Right kidney (tissue), 1 donor: ENCODE measurements around the gene NCF4.

Experiments used
- DNase-seq: peaks from one replicate; pipeline ENCODE4 v3.0.0-alpha.2; 2016

The NCF4 gene

GRCh38 chr22:36898690-36899089 lies 37.9 kb downstream of the NCF4 start:
- DNase-seq, result no peak

DNA sequence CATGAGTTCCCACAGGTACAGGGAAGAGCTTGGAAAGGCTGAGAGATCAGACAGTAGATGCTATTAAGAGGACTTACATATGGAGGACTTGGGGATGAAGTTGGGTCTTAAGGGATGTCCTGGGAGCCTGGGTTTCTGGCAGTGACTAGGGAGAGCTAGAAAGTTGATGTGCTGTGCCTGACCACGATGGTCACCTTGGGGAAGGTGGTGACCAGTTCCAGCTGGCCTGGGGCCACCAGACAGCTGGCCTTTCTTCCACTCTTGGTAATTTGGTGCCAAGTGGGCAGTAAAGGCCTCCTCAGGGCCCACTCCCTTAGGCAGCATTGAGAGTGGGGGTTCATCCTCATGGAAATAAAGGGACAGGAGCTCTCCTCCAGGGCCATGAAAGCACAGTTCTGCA lies 38.7 kb downstream of the NCF4 start:
- DNase-seq, result no peak

GRCh38 chr22:36900225-36900624 lies 39.4 kb downstream of the NCF4 start:
- DNase-seq, result no peak

DNA sequence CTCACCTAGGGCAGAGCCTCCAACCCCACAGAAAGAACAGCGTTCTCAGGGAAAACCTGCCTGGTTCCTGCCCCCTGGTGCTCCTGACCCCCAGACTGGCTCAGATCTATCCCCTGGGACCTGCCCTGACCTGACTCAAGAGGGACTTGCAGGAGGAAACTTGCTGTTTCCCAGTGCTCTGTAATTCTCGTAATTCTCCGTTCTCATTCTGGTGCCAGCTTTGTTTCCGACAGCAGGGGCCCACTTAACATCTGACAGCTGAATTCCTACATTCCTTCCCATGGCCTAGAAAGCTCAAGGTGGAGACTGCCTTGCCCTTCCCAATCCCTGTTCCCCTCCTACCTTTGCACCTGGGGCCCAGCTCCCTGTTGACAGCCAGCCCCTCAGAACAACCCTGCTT lies 40.1 kb downstream of the NCF4 start:
- no peak for DNase-seq

- DNase-seq, result no peak
These were observed 40.8 kb downstream of the NCF4 start for GRCh38 chr22:36901411-36902142.

GRCh38 chr22:36902143-36902926 lies 41.5 kb downstream of the NCF4 start:
- no peak for DNase-seq

DNA sequence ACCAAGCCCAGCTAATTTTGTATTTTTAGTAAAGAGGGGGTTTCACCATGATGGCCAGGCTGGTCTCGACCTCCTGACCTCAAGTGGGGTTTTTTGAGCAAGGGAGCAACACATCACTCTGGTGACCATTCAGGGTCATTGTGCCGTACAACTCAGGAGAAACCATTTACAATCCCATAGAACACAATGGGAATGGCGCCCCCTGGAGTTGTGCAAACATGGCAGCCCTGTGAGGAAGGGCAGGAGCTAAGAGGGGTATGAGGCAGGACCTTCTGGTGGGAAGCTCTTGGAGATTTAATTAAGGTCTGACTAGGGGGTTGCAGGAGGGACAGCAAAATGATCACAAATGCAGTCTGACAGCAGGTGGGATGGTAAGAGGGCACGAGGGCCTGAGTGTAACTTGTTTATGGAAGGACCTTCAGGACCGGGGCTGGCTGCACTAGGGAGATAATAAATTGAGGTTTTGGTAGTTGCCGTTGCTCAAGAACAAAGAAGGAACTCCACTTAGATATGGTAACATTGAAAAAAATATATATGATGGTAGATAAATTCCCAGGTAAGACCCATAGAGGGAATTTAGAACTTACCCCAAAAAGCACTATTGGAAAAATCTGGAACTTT lies 43.6 kb downstream of the NCF4 start:
- no peak for DNase-seq

DNA sequence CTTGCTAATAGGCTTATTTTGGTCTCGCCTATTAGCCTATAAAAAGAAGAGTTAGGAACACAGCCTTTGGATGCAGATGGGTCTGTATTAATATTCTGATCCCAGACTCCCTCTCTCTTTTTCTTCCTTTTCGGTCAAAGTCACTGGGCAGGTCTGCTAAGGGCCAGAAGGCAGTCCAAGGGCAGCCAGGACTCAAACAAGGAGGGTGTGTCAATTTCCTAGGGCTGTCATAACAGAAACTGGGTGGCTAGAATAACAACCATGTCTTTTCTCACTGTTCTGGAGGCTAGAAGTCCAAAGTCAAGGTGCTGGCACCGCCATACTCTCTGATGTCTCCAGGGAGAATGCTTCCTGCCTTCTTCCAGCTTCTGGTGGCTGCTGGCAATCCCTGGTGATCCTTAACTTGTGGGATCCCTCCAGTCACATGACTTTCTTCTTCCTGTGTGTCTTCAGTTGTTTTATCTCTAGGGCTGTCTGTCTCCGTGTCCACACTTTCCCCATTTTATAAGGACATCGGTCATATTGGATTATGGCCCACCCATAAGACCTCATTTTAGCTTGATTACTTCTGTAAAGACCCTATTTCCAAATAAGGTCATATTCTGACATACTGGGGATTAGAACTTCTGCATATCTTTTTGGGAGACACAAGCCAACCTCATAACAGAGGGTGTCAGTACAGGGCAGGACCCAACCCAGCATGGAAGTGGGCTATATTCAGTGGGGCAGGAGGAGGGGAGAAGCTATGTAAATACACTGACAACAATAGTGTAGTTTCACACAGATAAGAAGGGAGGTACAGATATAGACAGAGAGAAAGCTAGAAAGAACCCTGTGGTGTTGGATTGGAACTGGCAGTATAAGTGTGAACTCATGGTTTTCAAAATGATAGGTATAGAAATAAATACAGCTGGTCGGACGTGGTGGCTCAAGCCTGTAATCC lies 46.7 kb downstream of the NCF4 start:
- no peak for DNase-seq

- DNase-seq, result no peak
These were observed 49.7 kb downstream of the NCF4 start for GRCh38 chr22:36910461-36910860.

- no peak for DNase-seq
These were observed 51.3 kb downstream of the NCF4 start for GRCh38 chr22:36911887-36912661.

GRCh38 chr22:36912694-36913426 lies 52.1 kb downstream of the NCF4 start:
- no peak for DNase-seq

- no peak for DNase-seq
These were observed 52.9 kb downstream of the NCF4 start, which contains the start of gene CSF2RB for GRCh38 chr22:36913427-36914389. Gene CSF2RB, plus strand, starts transcription at chr22:36913628. Its CDS starts 8,580 bp downstream, at chr22:36922208.

DNA sequence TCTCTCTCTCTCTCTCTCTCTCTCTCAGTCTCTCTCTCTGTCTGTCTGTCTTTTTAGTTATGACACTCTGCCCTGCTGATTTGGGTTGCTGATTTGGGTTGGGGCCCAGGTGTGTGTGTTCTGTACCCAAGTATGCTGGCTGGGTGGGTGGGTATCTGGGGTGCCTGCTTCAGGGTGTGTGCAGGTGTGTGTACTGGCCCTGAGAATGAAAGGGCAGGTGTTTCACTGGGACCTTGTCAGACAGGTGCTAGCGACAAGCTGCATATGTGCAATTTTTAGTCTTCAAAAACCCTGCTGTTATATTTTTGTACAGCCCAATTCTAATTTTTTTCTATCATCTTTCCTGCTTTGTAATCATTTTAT lies 53.6 kb downstream of the NCF4 start:
- no peak for DNase-seq

DNA sequence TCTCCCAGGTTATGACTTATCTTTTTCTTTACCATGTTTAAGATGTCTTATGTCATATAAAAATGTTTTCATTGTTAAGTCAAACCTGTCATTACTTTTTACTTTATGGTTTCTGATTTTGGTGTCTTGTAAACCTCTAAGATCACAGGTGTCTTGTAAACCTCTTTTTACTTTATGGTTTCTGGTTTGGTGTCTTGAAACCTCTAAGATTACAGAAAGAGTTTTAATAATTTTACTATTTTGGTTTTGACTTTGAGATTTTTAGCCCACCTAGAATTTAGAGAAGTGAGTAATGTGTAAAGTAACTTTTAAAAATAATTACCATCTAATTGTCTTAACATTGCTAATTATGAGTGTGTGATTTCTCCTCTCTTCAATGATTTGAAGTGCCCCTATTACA lies 55.2 kb downstream of the NCF4 start:
- no peak for DNase-seq

GRCh38 chr22:36918586-36919284 lies 57.9 kb downstream of the NCF4 start:
- no peak for DNase-seq

GRCh38 chr22:36921309-36922104 lies 60.7 kb downstream of the NCF4 start:
- DNase-seq, result no peak

DNA sequence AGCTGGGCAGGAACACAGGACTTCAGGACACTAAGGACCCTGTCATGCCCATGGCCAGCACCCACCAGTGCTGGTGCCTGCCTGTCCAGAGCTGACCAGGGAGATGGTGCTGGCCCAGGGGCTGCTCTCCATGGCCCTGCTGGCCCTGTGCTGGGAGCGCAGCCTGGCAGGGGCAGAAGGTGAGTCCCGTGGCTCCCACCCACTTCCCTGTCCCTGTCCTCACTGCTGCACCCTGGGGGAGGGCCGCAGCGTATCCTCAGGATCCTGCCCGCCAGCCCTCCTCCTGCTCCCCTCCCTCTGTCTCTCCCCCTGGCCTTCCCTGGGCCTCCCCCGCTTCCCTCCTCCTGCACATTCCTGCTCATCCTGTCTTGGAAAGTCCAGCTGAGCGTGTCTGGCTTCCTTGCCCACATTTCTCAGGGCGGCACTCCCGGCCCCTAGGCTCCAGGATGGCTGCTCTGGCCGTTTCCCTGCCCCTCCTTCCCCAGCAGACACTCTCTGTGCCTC lies 61.4 kb downstream of the NCF4 start:
- peak; percentile 48 for DNase-seq

DNA sequence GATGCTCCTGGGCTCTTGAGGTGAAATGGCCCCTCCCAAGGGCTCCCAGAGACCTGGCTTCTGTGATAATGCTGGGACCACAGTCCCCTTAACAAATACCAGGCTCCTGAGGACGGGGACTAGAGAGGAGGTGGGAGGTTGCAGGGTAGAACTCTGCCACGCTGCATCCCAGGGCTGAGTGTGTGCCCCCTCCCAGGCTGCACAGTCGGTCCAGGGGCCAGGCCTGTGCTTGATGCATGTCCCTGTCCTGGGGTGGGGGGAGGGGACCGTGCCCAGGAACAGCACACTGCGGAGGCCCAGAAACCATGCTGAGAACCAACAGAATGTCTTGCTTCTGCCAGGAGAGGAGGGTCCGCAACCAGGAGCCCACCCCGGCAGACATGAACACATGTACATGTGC lies 61.9 kb downstream of the NCF4 start:
- DNase-seq, result no peak
